NB4 (cell line): ENCODE measurements around the gene CNBD2.
"Not testable (repeated sequence)": the region's sequence is repeated elsewhere in the genome, so short reads cannot be mapped to it uniquely, and the experiment has no call there.

Experiments used
- DNase-seq: peaks from one replicate; pipeline ENCODE4 v3.0.0; 2010; ENCODE audit warnings: low read depth
- H3K4me3 ChIP-seq: one replicate; pipeline ENCODE4 v1.5.1; 2011; ENCODE audit warnings: mild to moderate bottlenecking, low read depth, low read length, moderate library complexity
- CTCF ChIP-seq: IDR thresholded peaks from one replicate; pipeline ENCODE4 v1.5.1; 2012; ENCODE audit warnings: low read depth, low read length
- MAX ChIP-seq: IDR thresholded peaks from 2 replicates; pipeline ENCODE4 v1.6.1; 2011; ENCODE audit warnings: low read depth, low read length
- MYC ChIP-seq: IDR thresholded peaks from 2 replicates; pipeline ENCODE4 v1.6.1; 2011; ENCODE audit warnings: low read depth, low read length
- POLR2A ChIP-seq: IDR thresholded peaks from 2 replicates; pipeline ENCODE4 v1.6.1; 2011; ENCODE audit warnings: mild to moderate bottlenecking; ENCODE audit not compliant: insufficient read length; ENCODE audit errors: extremely low read depth

The CNBD2 gene

GRCh38 chr20:36050436-36051317 is 82.3 kb downstream of the CNBD2 start:
- TF ChIP-seq POLR2A = peak; percentile 99
- TF ChIP-seq CTCF = no peak
- TF ChIP-seq MYC = peak; percentile 89
- peak; percentile 91 for TF ChIP-seq MAX

GRCh38 chr20:36051318-36052116 is 83.1 kb downstream of the CNBD2 start:
- DNase-seq = peak; percentile 42
- H3K4me3 ChIP-seq = peak overlapping the region; percentile 77
- TF ChIP-seq POLR2A = no peak

More at GRCh38 chr20:36050436-36051317, 82.3 kb downstream of the CNBD2 start:
- peak; percentile 96 for DNase-seq
- H3K4me3 ChIP-seq = peak overlapping the region; percentile 77

GRCh38 chr20:36052117-36052513 is 83.7 kb downstream of the CNBD2 start:
- no peak for DNase-seq
- TF ChIP-seq CTCF = no peak
- TF ChIP-seq POLR2A = no peak
- no peak for TF ChIP-seq MYC
- TF ChIP-seq MAX = no peak
- H3K4me3 ChIP-seq = no peak overlapping the region

GRCh38 chr20:36053863-36054518 is 85.6 kb downstream of the CNBD2 start:
- not testable (repeated sequence) for DNase-seq, H3K4me3 ChIP-seq

GRCh38 chr20:36055145-36055544 is 86.8 kb downstream of the CNBD2 start:
- H3K4me3 ChIP-seq = no peak overlapping the region
- TF ChIP-seq POLR2A = no peak
- no peak for TF ChIP-seq CTCF
- TF ChIP-seq MYC = no peak
- no peak for TF ChIP-seq MAX
- no peak for DNase-seq

GRCh38 chr20:36060676-36061075 is 92.3 kb downstream of the CNBD2 start:
- no peak for DNase-seq
- TF ChIP-seq MAX (no peak), MYC (no peak)
- no peak overlapping the region for H3K4me3 ChIP-seq

- TF ChIP-seq POLR2A (no peak), MYC (no peak), MAX (no peak), CTCF (no peak)
- no peak overlapping the region for H3K4me3 ChIP-seq
- DNase-seq = no peak
These were observed 93.4 kb downstream of the CNBD2 start for GRCh38 chr20:36061754-36062153.
